SK-N-SH (cell line): ENCODE measurements around the gene AUP1. TPM values are rescaled to one million over a fixed set of nuclear protein-coding genes. Genes with fewer than 3 reads are reported as not detected.

ENCODE experiments used
- CTCF ChIA-PET: fragments of 300-600, 350-600 bp; formaldehyde crosslinking; extraction: SDS; loops from one replicate; lab custom pipeline; 2021; lab: Yijun Ruan, JAX
- POLR2A ChIA-PET: fragments of 350-600 bp; sonication (Branson Sonifier 250); formaldehyde crosslinking; extraction: SDS; loops from one replicate; lab custom pipeline; 2020; ENCODE audit warnings: antibody characterized with exemption, inconsistent platforms; lab: Yijun Ruan, JAX
- DNase-seq: peaks from one replicate; pipeline ENCODE4 v3.0.0; 2012
- H2AFZ ChIP-seq: fragments of 200-600 bp; sonication (generic); 2 replicates; pipeline ENCODE4 v1.8.1; 2016; ENCODE audit warnings: antibody characterized with exemption, mild to moderate bottlenecking, low read depth
- H3F3A ChIP-seq: fragments of 200-600 bp; sonication (generic); replicated peaks from 2 replicates; pipeline ENCODE3; 2016; ENCODE audit warnings: antibody characterized with exemption, mild to moderate bottlenecking; ENCODE audit not compliant: insufficient read depth
- H3K27ac ChIP-seq, 2 experiments: fragments of 200-500 bp in 1 of 2; fragments of 200-600 bp in 1 of 2; sonication (Bioruptor generic) in 1 of 2; sonication (generic), shearing (Covaris generic) in 1 of 2; 2 replicates each; pipeline versions ENCODE4 v1.5.1 to v1.6.1; 2014 to 2016; ENCODE audit warnings: low read depth in 2 of 2, inconsistent platforms in 1 of 2, low read length in 1 of 2, mild to moderate bottlenecking in 1 of 2, mixed read lengths in 1 of 2
- H3K27me3 ChIP-seq: fragments of 200-600 bp; sonication (generic), shearing (Covaris generic); 2 replicates; pipeline ENCODE4 v1.6.1; 2016; ENCODE audit warnings: mixed run types; ENCODE audit not compliant: insufficient read depth
- H3K36me3 ChIP-seq, 2 experiments: fragments of 200-500 bp in 1 of 2; fragments of 200-600 bp in 1 of 2; sonication (Bioruptor generic) in 1 of 2; sonication (generic) in 1 of 2; replicated peaks in 1 of 2; 2 replicates each; pipeline versions ENCODE3 to v1.5.1; 2014 to 2016; ENCODE audit warnings: low read length in 1 of 2, mild to moderate bottlenecking in 1 of 2; ENCODE audit not compliant: insufficient read depth in 2 of 2, control insufficient read depth in 1 of 2
- H3K4me1 ChIP-seq, 2 experiments: fragments of 200-500 bp in 1 of 2; fragments of 200-600 bp in 1 of 2; sonication (Bioruptor generic) in 1 of 2; sonication (generic), shearing (Covaris generic) in 1 of 2; 2 replicates each; pipeline versions ENCODE4 v1.5.1 to v1.6.1; 2014 to 2016; ENCODE audit warnings: low read depth in 1 of 2, low read length in 1 of 2, mixed run types in 1 of 2; ENCODE audit not compliant: insufficient read depth in 2 of 2, control insufficient read depth in 1 of 2
- H3K4me2 ChIP-seq: fragments of 200-600 bp; sonication (generic), shearing (Covaris generic); 2 replicates; pipeline ENCODE4 v1.6.1; 2017; ENCODE audit warnings: mixed run types
- H3K4me3 ChIP-seq, 2 experiments: fragments of 200-500 bp in 1 of 2; fragments of 200-600 bp in 1 of 2; sonication (Bioruptor generic) in 1 of 2; sonication (generic), shearing (Covaris generic) in 1 of 2; 2 replicates each; pipeline versions ENCODE4 v1.5.1 to v1.8.1; 2014 to 2016; ENCODE audit warnings: low read depth in 2 of 2, inconsistent platforms in 1 of 2, low read length in 1 of 2, mild to moderate bottlenecking in 1 of 2, mixed read lengths in 1 of 2, moderate library complexity in 1 of 2
- H3K79me2 ChIP-seq: fragments of 200-600 bp; sonication (generic); 2 replicates; pipeline ENCODE4 v1.8.1; 2017; ENCODE audit warnings: mild to moderate bottlenecking; ENCODE audit not compliant: insufficient read depth
- H3K9ac ChIP-seq: fragments of 200-600 bp; sonication (generic); 2 replicates; pipeline ENCODE4 v1.6.1; 2017; ENCODE audit warnings: mixed run types
- H3K9me2 ChIP-seq: fragments of 200-600 bp; sonication (generic); 2 replicates; pipeline ENCODE4 v1.6.1; 2017; ENCODE audit warnings: mixed run types
- H3K9me3 ChIP-seq: fragments of 200-600 bp; sonication (generic); 2 replicates; pipeline ENCODE4 v1.6.1; 2017; ENCODE audit warnings: mixed run types, mild to moderate bottlenecking, moderate library complexity
- H4K20me1 ChIP-seq: fragments of 200-600 bp; sonication (generic); 2 replicates; pipeline ENCODE4 v1.6.1; 2017; ENCODE audit warnings: mild to moderate bottlenecking, mixed run types; ENCODE audit not compliant: insufficient read depth
- IRF3 ChIP-seq: fragments of 150-350 bp; IDR thresholded peaks from 2 replicates; pipeline ENCODE4 v1.6.1; 2016; ENCODE audit warnings: mild to moderate bottlenecking, low read depth, low read length
- MXI1 ChIP-seq: IDR thresholded peaks from 2 replicates; pipeline ENCODE4 v1.6.1; 2012; ENCODE audit warnings: mild to moderate bottlenecking, low read depth, low read length, improper control_type of control experiment
- PBX3 ChIP-seq: IDR thresholded peaks from 2 replicates; pipeline ENCODE4; 2012
- RAD21 ChIP-seq: IDR thresholded peaks from 2 replicates; pipeline ENCODE4 v1.6.1; 2012; ENCODE audit warnings: mild to moderate bottlenecking, low read length
- RXRA ChIP-seq: IDR thresholded peaks from 2 replicates; pipeline ENCODE4 v1.4.0; 2012; ENCODE audit warnings: low read depth, mild to moderate bottlenecking, borderline replicate concordance
- TCF12 ChIP-seq: IDR thresholded peaks from 2 replicates; pipeline ENCODE4 v1.4.0; 2012
- TEAD4 ChIP-seq: IDR thresholded peaks from 2 replicates; pipeline ENCODE4 v1.4.0; 2012; ENCODE audit warnings: mild to moderate bottlenecking, borderline replicate concordance; ENCODE audit not compliant: insufficient read depth
- ZBTB33 ChIP-seq: IDR thresholded peaks from 2 replicates; pipeline ENCODE4 v1.4.0; 2012; ENCODE audit warnings: low read depth, borderline replicate concordance
- WGBS: methylation state at CpG from one replicate; pipeline ENCODE4 v1.1.6; 2017; ENCODE audit warnings: low lambda C conversion rate; 5-methylcytosine and 5-hydroxymethylcytosine counted together
- polyA plus RNA-seq, 3 experiments: library from polyadenylated mRNA; depleted of rRNA; stranded (reverse); fragments of >200 nt; gene quantifications; 2 replicates each; pipeline ENCODE4 v1.2.3, GENCODE V29; 2012

AUP1 gene
- polyA plus RNA-seq, 1 of the 3 experiments (the other 2 are of a cell fraction): 118 TPM

- Histone ChIP-seq H2AFZ (no peak overlapping the region), H3K9ac (no peak overlapping the region), H3K27ac (no peak overlapping the region), H3K9me3 (no peaks in the 10 kb centered on the region), H3K4me2 (no peak overlapping the region), H3K4me1 (no peaks in the 10 kb centered on the region), H3F3A (peaks cover 3% of the 10 kb centered on the region), H4K20me1 (no peaks in the 10 kb centered on the region), H3K27me3 (no peaks in the 10 kb centered on the region), H3K4me3 (no peak overlapping the region), H3K79me2 (peaks cover 2% of the 10 kb centered on the region; the same call in 1 of the 2 replicates), H3K9me2 (no peaks in the 10 kb centered on the region), H3K36me3 (peaks cover 0 to 46% of the 10 kb centered on the region in 2 experiments)
- no peak for TF ChIP-seq TCF12
- TF ChIP-seq MXI1: no peak
- TF ChIP-seq IRF3: no peak
- no peak for TF ChIP-seq ZBTB33
- CTCF ChIA-PET: interaction anchor here (0.6 to 1.6 kb wide), 3 partner anchors 17 to 96 kb away, joined by 3 to 6 read pairs (median 4); no protein-coding TSS in a partner anchor
- DNase-seq: no peak
- POLR2A ChIA-PET: interaction anchor here (0.5 to 1.7 kb wide), 5 partner anchors 9 to 22 kb away, joined by 3 to 9 read pairs (median 4); partner anchors contain the start of genes PCGF1 and TLX2
- WGBS: 90% methylated on average over 9 of the region's 12 CpGs
These were observed 37.6 kb downstream of the AUP1 start for GRCh38 chr2:74491648-74492544.

GRCh38 chr2:74489906-74490305 lies 39.6 kb downstream of the AUP1 start:
- Histone ChIP-seq H3K36me3 (peaks cover 6 to 49% of the 10 kb centered on the region in 2 experiments), H3K4me1 (no peaks in the 10 kb centered on the region), H3K4me2 (no peak overlapping the region), H3K9me3 (no peaks in the 10 kb centered on the region), H2AFZ (no peak overlapping the region), H3K9me2 (no peaks in the 10 kb centered on the region), H3K4me3 (no peak overlapping the region), H4K20me1 (no peaks in the 10 kb centered on the region), H3K9ac (no peak overlapping the region), H3F3A (no peaks in the 10 kb centered on the region), H3K27ac (no peak overlapping the region), H3K27me3 (no peaks in the 10 kb centered on the region), H3K79me2 (peaks cover 17% of the 10 kb centered on the region)
- CTCF ChIA-PET: interaction anchor here (0.6 to 3.0 kb wide), 4 partner anchors 9 to 97 kb away, joined by 3 to 13 read pairs (median 4); partner anchors contain the start of gene PCGF1
- WGBS: 96% methylated on average over 6 of the region's 9 CpGs
- DNase-seq: no peak
- TF ChIP-seq RAD21: no peak
- no peak for TF ChIP-seq RXRA
- TF ChIP-seq PBX3: no peak
- no peak for TF ChIP-seq MXI1
- no peak for TF ChIP-seq TEAD4
- POLR2A ChIA-PET: interaction anchor here (1.0 kb wide), 1 partner anchor 16 kb away, joined by 3 read pairs; no protein-coding TSS in a partner anchor
